Hematopoietic multipotent progenitor cell treated with erythropoietin and hydrocortisone succinate and interleukin-3 and kit ligand, for 4 days (in vitro differentiated cells): Measurements from ENCODE around the gene KITLG.
"Not testable (repeated sequence)": the region's sequence is repeated elsewhere in the genome, so short reads cannot be mapped to it uniquely, and the experiment has no call there.

Experiments used
- DNase-seq: peaks from one replicate; pipeline ENCODE4 v3.0.0-alpha.2; 2015

KITLG gene

DNA sequence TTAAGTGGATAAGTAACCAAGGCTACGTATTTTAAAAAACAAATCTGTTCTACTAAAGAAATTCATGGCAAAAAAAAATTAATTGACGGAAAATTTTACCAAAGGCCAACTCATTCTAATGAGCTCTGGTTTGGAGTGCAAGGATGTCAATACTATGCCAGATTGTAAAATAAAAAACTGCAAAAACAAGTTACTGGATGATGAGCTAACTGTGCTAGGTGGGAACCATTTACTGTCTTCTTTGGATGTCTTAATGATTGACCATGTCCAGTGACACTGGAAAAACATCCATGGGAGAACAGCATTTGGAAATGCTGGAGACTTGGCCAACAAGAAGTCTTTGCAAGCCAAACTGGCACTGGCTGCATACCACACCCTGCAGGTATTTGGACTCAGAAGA lies 41.6 kb downstream of the KITLG start:
- no peak for DNase-seq

DNA sequence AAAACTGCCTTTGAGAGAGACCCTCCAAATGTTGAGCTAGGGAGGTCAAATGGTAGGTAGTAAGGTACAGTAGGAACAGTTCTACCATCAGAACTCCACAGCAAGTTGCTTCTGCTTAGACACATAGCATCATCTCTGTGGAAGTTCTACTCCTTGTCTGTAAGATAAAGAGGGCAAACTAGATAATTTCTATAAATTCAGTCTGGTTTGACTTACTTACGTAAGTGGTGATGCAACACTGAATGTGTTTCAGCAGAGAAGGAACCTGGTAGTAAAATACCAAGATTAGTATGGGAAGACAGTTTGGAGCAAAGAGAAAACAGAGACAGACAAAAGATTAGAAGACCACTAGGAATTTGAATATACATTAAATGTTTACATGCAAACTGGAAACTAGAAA lies 42.0 kb downstream of the KITLG start:
- no peak for DNase-seq

DNA sequence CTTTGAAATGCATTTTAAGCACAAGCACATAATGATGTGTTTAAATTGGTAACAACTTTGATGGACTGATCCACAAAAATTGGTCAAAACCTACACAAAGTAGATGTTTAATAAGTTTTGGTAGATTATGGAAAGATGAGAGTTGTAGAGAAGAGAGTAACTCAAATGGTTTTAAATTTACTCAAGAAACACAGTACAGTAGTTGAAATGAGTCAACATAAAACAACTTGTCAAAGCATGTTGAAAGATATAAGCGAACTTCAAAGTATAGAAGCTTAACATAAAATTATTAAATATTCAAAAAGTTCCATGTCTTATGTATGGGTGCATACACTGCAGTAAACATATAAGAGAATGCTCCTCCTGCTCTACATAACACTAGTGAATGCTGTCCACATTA lies 49.4 kb downstream of the KITLG start:
- no peak for DNase-seq

DNA sequence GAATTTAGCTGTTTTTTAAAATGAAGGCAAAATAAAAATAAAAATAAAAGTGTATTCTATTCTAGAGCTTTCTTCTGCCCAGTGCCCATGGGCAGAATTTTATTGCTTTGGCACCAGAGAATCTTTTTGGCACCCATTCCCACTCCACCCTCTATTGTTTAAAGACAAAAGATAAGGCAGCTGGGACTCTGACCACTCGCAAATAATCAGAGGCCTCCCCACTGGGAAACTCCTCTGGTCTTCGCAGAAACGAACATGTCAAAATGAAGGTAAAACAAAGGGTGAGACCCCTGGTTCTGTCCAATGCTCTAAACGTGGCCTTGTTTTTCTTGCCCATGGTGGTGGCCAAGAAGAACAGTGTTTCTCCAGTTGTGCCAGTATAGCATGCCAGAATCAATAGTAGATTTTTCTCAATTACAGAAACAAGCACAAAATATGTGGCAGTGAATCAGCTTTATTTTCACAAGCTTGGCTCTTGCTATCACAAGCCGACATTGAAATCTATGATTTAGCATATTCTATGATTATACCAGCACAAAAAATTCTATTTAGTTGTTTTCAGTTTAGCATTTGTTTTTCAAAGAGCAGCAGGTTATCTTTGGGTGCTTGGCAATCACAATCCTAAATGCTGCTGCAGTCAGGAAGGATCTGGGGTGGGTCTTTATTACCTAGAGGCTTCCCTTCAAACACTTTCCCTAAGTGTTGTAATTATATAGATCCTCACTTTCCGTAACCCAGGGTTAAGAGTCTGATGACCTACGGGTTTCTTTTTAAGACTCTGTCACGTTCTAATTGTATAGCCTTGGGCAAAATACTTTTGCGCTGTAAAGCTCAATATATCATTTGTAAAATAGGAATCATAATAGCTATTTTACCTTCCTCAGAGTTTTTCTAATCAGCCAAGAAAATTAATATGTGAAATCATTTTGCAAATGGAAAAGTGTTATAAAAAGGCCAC lies 50.5 kb downstream of the KITLG start:
- DNase-seq: no peak

DNA sequence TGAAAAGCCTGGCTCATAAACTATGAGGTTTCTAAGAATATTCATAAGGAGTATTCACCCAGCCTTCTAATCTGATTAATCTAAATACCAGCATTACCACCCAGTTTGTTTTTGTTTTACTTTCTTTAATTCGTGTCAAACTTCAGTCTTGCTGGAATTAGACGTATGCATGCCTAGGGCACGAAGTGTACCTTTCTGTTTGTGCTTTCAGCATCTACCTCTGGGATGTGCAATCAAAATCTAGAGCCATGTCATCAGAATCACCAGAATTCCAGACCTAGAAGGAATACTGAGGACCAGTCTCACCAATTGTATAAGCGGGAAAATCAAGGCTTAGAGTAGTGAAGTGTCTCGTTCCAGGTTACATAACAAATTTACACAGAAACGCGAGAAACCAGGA lies 57.3 kb downstream of the KITLG start:
- DNase-seq: no peak

DNA sequence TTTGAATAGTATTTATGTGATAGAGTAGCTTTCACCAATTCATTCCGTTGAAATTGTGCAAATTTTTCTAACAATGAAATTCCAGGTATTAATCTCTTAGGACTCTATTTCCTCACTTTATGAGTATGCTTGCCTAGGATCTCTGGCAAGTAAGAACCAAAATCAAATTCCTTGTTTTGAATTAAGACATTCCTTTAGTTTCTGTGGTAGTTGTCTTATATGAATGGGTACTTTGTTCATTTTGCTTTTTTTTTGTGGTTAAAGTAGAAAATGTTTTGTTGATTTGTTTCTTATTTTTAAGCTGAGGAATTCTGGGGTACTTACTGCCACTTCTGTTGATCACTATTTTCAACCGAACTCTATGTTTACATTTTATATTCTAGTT lies 59.8 kb downstream of the KITLG start:
- DNase-seq: no peak

DNA sequence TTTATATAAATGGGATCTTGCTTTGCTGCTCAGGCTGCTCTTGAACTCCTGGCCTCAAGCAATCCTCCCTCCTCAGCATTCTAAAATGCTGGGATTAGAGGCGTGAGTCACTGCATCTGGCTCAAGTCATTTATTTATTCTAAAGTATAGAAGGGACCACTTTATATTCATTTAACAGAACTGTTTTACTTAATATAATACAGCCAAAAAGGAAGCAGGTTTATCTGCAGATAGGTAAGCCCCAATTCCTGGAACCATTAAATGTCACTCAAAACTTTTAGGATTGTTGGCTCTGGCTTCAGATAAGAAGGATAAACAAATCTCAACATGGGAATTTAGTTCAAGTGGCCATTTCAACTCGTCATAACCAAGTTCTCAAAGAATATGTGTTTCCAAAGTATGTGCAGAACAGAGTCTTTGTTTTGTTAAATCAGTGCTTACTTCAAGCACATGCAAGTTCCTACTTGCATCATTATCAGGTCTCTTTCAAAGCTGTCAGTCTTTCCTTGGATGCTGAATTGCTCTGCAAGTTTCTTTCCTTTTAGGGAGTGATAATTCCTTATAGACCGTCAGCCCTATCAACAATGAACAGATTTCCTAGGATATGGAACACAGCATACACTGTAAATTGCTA lies 60.4 kb downstream of the KITLG start:
- DNase-seq: no peak

DNA sequence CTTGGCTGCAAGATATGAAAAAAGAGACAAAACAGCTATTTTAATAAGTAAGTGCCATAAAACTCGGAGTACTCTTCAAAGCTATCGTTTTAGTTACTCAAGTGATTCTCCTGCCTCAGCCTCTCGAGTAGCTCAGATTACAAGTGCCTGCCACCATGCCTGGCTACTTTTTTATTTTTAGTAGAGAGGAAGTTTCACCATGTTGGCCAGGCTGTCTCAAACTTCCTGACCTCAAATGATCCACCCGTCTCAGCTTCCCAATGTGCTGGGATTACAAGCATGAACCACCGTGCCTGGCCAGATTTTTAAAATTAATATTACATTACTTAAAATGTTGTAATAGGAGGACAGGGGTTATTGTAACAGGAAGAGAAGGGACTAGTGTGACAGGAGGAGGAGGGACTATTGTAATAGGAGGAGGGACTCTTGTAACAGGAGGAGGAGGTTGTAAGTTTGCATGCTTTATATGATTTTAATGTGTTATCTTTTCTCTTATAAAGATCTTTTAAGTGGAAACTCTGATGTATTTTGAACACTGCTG lies 61.3 kb downstream of the KITLG start:
- no peak for DNase-seq

DNA sequence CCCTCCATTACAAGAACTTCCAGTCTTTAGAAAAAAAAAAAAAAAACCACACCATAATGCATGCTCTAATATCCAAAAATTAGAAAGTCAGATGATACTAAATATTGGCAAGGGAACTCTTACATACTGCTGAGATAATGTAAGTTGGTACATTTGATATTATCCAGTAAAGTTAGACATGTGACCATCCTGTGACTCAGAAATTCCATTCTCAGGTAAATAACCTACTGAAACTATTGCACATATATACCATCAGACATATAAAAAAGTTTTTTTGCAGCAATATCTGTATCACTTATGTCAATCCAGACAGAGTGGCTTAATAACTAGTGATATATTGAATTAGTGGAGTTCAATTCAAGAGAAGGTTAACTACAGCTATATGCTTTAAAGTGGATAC lies 63.5 kb downstream of the KITLG start:
- DNase-seq: no peak

DNA sequence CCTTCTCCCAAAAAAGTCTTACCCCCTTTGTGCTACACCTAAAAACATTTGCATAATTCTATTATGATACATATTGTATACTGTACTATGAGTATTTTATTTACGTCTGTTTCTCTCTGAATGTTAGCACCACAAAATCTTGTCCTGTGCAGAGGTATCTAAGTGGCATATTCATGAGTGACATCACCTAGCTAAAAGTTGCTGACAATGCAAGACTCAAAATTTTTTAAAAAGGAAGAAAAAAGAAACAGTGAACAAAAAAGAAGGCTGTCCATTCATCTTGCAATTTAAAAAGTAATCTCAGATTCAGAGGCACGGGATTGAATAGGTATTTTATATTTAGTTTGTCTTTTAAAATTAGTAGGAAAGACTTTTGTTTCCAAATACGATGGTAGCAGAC lies 69.4 kb downstream of the KITLG start:
- no peak for DNase-seq

DNA sequence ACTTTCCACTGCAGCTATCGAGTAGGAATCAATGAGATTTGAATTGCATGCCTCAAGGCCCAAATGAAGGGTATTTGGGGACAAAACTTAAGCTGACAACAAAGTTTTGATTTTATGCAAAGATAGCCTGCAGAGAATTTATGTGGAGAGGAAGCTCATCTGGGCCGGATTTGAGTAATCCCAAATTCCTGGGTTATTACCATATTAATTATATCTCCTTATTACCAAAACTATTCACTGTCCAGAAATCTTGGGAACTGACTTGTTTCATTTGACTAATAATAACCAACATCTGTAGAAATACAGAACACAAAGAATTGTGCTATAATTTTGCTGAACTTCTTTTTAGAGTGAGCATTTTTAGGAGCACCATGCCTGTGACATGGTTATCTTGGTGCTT lies 70.4 kb downstream of the KITLG start:
- no peak for DNase-seq

DNA sequence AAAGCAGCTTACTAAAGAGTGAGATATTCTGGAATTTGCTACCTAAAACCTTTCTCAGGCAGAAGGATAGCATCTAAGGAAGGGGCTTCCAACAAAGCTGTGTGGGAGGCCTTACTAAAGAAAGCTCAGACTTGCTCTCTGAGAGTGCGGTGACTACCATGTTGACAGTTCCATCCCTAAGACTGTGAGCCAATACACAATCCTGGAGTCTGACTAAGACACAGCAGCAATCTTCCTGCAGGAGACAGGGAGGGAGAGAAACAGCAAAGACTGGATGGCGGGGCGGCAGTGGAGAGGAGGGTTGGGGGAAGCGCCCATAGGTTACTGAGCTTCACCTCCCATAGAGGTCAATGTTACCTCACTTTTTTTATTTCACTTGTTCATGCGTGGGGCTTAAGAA lies 70.9 kb downstream of the KITLG start:
- no peak for DNase-seq

DNA sequence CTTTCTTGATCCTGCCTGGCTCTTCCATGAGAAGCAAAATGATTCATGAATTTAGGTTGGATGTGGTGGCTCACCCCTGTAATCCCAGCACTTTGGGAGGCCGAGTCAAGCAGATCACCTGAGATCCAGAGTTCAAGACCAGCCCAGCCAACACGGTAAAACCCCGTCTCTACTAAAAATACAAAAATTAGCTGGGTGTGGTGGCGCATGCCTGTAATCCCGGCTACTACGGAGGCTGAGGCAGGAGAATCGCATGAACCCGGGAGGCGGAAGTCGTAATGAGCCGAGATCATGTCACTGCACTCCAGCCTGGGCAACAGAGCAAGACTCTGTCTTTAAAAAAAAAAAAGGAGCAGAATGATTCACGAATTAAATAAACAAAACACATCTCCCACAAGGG lies 72.4 kb downstream of the KITLG start:
- DNase-seq: not testable (repeated sequence)

DNA sequence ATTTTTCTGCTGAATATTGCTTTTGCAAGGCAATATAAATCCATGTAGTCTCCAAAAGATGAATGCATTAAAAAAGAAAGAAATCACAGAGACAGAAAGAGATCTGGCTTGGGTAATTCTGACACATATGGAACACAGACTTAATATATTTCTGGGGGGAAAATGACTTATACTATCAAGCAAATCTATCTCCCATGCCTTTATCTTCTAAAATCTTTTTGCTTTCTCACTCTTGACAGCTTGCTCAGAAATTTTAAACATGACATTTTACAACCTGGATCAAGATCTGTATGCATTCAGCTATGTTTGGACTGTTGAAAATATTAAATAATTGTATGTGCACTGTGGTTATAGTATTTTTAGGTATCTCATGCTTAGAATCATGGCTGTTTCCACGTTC lies 73.0 kb downstream of the KITLG start:
- no peak for DNase-seq

DNA sequence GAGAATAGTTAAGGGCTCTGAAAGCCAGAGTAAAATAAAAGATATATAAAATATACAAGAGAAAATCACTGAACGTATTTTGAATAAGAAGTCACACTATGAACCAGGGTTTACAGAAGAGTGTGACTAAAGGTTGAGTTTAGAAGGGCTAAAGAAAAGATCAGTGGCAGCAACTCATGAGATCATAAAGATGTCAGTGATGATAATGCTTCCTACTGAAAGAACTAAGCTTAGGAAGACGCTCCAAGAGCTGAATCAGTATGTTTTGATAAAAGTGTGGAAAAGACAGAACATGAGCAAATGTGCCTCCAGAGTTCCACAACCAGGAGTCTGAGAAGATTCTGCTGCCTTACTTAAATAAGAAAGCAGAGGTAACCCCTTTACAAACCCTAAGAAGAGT lies 74.6 kb downstream of the KITLG start:
- no peak for DNase-seq

DNA sequence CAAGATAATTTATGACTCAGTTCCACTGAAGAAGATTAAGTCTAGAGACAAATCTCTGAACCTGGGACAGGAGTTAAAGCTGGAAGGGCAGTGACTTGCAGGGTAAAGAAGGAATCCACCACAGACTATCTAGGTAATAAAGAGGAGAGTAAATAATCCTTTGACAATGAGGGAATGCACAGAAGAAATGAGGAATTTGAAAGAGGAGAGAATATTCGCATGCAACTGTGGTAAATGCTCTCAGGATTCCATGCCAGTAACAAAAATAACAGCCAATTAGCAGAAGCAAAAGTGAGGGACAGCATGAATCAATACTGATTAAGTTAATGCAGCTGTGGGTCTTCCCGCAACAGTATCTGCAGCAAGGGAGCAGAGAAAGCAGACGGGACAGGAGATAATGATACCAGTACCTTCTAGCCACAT lies 77.0 kb downstream of the KITLG start:
- no peak for DNase-seq

DNA sequence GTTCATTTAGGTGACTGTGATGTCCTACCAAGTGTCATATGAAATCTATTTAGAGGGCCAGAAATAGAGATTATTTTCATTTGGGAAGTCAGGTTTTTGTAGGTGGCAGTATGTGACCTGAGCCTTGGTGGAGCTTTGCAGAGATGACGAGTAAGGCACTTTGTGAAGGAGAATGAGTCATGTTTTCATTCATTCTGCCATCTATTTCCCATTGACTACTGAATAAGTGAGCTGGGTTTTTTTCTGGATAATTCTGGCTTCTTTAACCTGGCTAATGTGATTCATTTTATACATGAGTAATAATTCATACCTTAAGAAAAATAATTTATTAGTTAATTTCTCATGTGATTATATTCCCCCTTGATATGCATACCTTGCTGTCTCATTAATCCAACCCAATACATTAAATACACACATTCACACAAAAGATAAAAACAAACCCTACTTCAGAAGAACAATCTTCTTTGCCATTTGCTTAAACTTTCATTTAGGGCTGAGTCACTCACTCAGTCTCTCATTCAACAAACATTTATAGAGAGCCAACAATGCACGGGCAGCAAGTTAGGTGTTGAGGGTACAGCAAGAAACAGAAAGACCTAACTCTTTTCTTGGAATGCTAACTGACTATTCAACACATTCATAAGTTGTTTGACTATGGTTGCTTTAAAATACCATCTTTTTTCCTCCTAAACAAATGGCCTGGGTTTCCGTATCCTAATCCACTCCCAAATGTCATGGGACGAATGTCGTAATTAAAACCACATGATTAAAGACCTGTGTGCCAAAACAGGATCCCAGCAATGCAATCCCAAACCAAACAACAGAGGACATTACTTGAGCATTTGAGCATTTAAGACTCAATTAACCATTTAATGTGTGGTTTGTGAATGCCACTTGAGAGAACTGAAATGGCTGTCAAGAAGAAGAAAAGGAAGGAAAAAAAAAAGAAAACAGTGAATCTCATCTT lies 78.0 kb downstream of the KITLG start:
- DNase-seq: no peak

DNA sequence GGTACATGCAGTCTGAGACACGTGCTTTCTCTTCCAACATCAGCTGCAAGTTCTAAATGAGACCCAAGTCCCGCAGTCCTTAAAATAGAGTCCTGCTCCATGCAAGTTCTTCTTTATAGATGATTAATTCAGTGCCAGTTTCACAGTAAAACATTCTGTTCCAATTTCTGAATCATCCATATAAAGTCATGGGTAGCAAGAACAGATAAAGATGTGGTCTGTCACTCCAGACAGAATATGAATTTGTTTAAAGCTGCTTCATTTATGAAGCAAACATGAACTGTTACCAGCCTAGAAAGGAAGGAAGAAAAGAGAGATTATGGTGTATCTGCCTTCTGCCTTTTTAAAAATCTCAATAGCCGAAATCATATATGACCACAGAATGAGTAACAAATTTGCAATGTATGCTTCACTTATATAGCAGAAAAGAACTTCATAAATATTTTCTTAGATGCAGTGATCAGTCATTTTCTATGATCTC lies 83.3 kb downstream of the KITLG start:
- no peak for DNase-seq

DNA sequence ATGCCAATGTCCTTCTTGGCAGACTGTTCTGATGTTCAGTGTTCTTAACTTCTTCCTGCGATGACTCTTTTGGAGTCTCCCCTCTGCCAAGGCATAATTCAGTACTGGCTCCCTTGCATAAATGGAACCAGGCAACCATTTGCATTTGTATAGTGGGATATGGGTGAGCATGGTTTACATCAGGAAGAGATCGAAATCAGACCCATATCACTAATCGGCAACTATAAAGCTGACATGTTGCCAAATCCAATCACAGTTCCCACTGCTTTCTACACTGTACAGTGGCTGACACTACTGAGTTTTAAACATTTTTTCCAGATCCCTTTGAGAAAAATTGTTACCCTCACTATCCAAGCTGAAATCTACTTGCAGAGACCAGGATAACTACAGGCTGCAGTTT lies 83.8 kb downstream of the KITLG start:
- DNase-seq: no peak

DNA sequence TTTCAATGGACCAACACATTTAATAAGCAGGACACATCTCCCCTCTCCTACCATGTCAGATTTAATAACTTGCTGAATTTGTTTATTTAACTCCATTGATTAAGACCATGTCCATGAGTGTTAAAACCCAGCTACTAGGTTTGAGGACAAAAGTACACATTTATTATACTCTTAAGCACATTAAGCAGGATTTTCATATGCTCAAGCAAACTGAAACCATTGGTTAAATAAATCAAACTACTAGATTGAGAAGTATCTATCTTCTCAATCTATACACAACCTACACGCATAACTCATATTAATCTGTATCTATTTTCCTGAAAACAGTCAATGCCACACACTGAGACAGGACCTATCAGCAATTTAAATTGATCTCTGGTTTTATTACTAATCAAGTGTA lies 85.2 kb downstream of the KITLG start:
- no peak for DNase-seq

DNA sequence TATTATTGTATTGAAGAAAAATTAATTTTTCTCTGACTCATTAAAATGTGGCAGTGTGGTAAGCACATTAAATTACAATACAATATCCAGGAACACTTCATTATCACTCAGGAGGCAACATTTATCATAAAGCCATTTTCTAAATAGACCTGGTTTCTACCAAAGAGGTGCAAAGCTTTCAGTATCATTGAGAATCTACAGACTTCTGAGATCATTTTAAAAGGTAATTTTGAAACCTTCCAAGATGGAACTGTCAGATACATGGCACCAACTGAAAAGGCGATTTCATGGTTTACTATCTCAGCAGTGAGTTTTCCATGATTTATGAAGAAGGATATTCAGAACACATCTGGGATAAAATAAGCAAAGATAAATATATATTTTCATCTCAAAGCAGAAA lies 85.8 kb downstream of the KITLG start:
- DNase-seq: no peak

DNA sequence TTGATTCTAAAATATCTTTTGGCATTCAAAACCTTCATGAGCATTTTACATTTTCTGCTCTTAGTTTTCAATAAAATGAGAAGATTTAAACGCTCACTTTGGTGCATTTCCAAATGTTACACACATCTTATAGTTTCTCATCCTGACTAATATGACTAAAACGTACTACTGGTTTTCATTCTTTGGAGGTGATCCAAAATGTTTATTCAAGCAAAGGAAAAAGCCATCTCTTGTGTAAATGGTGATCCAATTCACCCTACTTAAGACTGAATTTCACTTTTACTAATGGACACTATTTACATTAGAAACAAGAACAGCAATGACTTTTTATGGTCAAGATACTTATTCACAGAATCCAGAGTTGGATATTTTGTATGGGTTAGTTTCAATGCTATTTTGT lies 86.6 kb downstream of the KITLG start:
- no peak for DNase-seq

DNA sequence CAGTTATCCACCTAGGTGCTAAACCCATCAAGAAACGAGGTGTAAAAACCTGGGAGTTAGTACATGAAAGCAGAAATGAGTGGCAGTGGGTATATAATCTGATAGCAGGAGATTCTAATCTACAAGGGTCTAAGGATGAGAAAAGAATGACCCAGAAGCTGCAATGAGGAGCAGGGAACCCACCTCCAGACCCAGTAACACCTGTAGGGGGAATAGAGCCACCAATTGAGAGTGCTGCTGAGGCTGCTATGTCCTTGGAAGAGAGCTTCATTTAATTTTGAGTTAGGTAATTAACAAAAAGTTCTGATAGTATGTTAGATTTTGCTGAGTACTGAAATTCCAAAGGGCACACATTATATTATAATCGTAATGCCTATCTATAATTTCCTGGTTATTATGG lies 89.8 kb downstream of the KITLG start:
- no peak for DNase-seq
